ENCODE data around the gene FGF14.
A peak's percentile ranks its signal among the peaks of the same experiment; 100 is the strongest.
"Not testable (repeated sequence)": the region's sequence is repeated elsewhere in the genome, so short reads cannot be mapped to it uniquely, and the experiment has no call there.

FGF14 gene

DNA sequence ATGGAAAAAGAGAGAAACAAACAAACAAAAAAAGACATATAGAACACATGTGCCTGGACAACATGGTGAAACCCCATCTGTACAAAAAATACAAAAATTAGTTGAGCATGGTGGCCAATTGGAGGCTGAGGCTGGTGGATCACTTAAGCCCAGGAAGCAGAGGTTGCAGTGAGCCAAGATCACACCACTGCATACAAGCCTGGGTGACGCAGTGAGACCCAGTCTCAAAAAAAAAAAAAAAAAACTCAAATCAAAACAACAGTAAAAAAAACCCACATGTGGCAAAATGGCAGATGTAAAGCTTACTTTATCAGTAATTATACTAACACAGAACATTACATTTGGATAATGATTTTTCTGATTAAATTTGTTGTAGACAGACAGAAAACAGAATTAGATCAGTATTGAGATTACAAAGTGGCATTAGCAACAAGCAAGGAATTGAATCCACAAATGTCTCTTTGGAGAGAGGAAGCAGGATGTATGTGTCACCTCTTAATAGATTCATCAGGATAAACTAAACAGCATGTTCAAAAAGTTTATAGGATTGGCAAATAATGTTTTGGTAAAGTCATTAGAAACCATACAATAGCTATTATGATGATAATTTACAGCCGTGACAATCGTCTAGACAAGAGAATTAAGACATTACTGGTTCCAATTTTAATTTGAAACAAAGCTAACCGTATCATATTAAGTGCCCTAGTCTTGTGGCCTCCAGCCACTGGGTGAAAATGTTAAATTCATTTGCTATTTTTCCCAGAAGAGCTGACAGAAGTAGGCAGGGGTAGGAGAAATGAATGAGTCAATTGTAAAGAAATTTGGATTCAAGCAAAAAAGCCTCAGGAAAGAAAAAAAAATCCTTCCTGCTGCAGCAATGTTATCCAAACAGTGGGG is 206.0 kb downstream of the FGF14 start:
- DNase-seq (ENCODE audit: low spot score): no peak

DNA sequence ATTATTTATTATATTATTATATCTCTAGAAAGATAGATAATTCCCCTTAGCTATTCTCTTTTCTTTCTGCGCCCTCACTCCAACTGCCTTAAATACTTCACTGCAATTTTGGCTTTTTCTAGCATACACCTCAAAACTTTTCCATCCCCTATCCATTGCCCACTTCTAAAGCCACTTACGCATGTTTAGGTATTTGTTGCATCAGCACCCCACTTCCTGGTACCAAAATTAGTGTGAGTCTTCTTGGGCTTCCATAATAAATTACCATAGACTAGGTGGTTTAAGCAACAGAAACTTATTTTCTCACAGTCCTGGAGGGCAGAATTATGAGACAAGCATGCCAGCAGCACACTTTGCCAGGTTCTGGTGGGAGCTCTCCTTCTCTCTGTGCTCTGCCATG is 209.0 kb downstream of the FGF14 start:
- no peak for DNase-seq (ENCODE audit: low spot score)

DNA sequence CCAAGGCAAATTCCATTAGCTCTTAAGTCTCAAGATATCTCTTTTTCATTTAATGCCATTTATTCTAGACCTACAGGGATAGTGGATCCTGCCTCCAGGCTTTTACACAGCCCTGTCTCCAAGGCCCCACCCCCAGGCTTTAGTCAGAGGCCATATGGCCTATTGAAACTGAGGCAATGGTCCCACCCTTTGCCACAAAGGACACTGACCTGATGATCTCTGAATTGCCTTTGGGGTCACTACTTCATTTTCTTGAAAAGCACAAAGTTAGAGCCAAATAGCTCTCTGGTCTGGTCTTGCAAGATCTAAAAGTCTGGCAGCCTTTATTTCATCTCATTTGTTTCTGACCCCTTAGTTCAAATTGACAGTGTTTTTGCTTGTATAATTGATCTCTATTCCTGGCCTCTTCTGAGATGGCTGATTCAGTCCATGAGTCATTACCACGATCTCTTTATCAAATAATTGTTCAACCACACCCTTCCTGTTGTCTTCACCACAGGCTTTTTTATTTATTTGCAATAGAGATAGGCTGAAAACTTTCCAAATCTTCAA is 209.8 kb downstream of the FGF14 start:
- no peak for DNase-seq (ENCODE audit: low spot score)

DNA sequence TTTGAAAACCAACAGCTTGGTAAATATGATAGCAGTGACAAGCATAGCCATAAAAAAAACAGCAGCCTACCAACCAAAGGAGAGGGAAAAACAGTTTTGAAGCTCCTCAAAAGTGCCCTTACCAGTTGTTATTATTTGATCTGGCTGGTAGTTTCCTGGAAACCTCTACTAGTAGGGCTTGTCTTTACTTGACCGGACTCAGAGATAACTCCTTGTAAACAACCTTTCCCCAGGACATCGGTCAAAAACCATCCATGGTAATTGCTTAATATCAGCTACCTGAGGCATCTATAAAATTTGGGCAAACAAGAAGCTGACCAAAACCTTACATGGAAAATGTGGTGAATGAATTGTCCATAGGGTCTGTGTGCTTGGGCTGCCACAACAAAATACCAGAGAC is 210.9 kb downstream of the FGF14 start:
- no peak for DNase-seq (ENCODE audit: low spot score)

DNA sequence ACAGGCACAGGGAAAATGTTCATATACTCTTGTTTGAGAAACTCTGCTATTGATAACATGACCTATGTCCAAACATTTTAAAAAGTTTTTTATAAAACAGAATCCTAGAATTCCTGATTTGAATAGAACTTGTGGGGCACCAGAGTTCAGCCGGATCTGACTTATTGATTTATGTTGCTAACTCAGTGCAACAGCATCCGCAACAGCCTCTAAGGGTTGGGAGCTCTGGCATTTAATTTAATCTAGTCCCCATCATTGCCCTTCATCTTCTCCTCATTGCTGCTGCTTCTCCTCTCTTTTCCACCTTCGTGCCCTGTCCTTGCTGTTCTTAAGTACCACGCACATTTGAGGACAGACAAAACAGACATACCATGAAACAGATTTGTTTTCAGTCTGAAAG is 214.5 kb downstream of the FGF14 start:
- DNase-seq (ENCODE audit: low spot score): no peak

DNA sequence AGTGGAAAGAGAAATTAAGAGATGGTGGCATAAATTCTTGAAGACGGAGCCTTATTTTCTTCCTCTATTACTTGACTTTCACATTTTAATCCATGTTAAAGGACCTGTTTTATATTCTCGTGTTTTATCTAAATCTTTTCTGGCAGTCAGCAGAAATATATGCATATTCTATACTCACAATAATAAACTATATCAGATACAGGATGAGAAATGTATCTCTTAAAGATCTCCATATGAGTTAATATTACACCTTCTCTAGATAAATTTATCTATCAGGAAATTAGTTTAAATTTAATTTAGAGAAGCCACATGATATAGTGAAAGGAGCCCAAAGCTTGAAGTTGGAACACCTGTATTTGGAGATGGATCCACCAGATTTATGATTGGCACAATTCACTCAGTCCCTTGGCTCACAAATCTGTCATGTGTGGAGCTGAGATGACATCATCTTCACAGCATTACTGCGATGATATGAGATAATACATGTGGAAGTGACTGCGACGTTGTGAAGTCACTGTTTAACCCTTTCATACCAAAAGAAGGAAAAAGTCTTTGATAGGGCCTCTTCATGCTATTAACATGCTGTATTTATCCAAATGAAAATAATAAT is 216.4 kb downstream of the FGF14 start:
- DNase-seq (ENCODE audit: low spot score): peak; percentile 5

DNA sequence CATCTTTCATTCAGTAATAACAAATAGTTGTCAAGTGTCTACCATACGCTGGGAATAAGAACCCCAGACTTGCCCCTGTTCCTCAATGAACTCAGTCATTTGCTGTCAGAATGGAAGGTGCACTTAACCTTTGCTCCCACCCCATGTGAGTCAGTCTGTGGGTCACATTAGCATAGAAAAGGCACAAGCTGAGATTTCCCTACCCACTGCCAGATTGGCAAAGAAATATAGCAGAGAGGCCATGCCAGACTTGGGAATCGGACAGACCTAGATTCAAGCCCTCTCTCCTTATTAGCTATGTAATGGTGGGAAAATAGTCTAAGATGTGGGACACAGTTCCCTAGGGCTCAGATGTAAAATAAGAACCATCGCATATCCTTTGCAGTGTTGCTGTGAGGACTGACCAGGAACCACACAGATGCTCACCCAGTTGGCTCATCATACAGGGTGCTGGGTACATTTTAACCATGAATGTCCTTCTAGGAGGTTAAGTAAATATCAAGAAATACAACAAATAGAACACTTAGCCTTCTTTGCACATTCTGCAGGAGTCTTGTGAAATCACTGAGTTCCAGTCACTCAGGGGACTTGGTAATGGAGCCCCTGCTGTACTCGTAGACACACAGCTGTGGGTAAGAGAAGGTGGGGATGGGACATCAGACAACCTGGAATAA is 218.2 kb downstream of the FGF14 start:
- DNase-seq (ENCODE audit: low spot score): no peak

DNA sequence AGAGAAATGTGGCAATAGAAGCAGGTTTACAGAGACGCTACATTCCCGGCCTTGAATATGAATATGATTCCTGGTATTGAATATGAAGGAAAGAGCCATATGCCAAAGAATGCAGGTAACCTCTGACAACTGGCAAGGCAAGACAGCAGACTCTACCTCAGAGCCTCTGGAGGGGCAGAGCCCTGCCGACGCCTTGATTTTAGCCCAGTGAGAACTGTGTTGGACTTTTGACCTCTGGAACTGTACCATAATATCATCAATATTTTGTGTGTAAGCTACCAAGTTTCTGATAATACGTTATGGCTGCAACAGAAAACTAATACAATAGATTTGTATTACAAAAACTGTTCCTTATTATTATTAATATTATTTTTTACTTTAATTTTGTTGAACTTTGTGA is 219.7 kb downstream of the FGF14 start:
- DNase-seq (ENCODE audit: low spot score): no peak

DNA sequence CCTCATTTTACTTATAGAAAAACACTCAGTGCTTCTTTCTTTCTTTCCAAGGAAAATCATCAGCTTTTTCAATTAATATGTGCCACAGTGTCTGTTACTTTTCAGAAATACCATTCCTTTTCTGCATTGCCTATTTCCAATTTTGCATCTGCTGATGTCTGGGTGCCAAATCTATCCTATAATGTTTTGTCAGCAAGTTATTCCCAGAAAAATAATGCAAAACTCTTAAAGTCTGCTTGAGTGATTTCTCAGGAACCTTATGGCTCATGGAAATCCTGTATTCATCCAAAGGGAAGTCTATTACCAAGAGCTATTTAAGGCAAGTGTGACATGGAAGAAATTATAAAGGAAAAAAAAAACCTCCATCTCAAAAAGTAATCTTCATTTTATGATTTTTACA is 224.4 kb downstream of the FGF14 start:
- DNase-seq (ENCODE audit: low spot score): no peak

DNA sequence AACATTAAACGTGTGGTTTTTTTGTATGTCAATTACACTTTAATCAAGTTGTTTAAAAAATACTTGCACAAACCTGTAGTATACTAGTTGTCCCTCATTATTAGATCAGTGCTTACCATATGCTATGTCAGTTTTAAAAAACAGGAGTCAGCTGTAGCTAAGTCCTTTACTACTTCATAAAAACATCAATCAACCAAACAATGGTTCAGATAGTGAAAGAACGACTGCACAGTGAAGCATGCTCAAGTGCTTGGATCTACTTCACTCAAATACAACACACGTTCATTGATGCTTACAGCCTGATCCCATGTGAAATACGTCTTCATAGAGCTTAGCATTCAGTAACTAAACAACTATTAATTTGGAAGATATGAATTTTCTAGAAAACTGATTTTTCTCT is 225.0 kb downstream of the FGF14 start:
- DNase-seq (ENCODE audit: low spot score): no peak

DNA sequence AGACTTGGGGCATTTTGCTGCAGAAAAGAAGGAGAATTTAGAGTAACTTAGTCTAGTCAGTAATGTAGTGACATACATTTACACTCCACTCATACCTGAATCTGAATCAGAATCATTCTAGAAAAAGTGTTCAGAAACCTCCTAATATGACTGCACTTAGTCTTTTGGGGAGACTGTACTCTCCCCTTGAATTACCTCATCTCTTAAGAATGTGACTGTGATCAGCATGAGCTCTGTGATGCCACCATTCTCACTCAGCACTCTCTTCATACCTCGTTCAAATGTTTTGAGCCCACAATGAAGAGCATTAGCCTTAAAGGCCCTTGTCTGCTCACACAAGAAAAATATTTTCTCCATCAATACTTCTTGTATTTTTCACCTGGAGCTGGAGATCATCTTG is 229.4 kb downstream of the FGF14 start:
- DNase-seq (ENCODE audit: low spot score): no peak

DNA sequence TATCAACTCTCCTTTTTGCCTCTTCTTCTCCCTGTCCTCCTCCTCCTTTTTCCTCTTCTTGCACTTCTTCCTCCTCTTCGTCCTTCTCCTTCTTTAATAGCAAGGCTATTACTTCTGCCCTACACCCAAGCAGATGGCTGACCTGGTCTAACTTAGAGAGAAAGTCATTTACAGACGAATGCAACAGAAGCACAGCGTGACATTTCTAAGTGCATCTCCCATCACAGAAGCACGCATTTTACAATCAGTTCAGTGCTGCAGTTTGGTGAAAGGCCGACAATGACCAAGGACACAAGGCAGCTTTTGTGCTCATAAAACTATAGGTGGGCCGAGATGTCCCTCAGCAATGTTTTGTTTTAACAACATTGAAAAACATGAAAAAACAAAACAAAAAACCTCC is 231.5 kb downstream of the FGF14 start:
- no peak for DNase-seq (ENCODE audit: low spot score)

DNA sequence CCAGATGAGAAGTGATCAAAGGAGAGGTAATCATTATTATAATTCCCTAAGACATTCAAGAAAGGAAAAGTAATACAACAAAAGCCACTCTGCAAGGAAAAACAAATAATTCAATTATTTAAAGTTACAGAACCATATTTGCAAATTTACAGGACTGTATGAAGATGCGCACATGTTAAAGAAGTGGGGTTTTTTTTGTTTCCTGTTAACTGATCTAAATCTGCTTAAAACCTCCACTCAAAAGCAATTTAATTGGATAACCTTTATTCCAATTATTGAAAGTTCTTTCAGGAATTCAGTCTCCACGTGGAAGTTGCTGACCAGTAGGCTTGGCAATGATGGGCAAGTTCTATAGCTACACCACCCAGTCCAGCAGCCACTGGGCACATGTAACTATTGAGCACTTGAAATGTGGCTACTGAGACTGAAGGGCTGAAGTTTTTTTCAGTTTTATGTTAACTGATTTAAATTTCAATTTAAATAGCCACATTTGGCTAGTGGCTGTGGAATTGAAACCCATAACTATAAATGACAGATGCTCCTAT is 232.3 kb downstream of the FGF14 start:
- DNase-seq (ENCODE audit: low spot score): no peak

DNA sequence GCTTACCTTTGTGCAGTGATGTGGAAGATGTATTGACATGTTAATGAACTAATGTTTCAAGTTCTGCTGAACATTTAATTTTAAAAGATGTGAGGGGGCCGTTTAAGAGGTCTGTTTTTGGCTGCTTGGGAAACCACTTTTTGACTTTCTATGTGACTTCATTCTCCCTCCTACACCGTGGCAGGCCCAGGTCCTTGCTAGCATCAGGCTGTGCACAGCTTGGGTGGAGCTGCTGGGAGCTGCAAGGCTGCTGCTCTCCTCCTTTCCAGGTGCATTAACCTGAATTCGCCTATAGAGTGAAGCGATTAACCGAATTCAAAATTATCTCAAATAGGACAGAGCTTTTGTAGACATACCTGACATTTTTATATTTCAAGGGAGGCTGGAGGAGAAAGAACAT is 249.1 kb downstream of the FGF14 start:
- no peak for DNase-seq (ENCODE audit: low spot score)

DNA sequence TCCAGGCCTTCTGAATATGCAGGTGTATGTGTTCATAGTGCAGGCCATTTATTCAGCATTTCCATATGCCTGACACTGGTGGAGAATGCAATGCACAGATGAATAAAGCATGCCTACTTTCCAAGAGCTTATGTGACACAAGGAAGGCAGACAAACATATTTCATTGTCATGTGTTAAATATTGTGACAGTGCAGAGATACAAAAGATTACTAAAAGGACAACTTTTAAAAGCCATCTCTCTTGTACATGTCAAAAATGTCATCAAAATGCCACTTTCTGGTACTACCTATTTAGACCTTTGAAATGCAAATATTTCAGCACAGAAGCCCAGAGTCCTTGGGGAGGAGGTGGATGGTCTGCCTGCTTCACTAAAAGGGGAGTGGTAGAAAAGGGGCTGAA is 254.5 kb downstream of the FGF14 start:
- no peak for DNase-seq (ENCODE audit: low spot score)

DNA sequence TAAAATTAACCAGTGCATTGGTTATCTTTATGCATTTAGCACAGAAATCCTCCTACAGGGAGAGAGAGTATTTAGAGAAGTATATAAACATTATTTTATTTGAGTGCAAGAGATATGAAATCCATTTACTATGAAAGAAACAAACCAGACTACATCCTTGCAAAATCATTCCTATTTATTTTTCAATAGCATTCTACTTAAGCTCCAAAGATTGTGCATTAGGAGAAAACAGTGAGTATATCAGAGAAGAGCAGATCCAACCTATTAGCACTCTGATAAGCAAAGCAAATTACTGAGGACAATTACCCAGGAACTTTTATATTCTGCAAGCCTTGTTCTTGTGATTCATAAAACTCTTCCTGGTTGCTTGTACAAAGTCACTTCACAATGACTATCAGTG is 256.1 kb downstream of the FGF14 start:
- DNase-seq (ENCODE audit: low spot score): no peak

DNA sequence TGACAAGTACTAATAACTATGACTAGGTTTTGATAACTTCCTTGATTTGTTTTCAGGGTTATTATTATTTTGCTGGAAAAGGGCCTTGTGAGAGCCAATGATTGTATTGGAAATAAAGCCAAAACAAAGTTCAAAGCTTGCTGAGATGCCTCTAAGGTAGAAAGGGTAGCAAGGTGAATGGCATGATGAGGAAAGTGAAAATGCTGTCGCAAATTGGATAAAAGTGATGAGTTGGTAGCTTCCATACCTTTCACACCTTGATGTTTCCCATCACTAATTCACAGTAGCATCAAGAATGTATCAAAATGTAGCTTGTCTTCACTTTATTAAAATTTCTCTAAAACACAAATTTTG is 259.4 kb downstream of the FGF14 start:
- DNase-seq (ENCODE audit: low spot score): no peak

DNA sequence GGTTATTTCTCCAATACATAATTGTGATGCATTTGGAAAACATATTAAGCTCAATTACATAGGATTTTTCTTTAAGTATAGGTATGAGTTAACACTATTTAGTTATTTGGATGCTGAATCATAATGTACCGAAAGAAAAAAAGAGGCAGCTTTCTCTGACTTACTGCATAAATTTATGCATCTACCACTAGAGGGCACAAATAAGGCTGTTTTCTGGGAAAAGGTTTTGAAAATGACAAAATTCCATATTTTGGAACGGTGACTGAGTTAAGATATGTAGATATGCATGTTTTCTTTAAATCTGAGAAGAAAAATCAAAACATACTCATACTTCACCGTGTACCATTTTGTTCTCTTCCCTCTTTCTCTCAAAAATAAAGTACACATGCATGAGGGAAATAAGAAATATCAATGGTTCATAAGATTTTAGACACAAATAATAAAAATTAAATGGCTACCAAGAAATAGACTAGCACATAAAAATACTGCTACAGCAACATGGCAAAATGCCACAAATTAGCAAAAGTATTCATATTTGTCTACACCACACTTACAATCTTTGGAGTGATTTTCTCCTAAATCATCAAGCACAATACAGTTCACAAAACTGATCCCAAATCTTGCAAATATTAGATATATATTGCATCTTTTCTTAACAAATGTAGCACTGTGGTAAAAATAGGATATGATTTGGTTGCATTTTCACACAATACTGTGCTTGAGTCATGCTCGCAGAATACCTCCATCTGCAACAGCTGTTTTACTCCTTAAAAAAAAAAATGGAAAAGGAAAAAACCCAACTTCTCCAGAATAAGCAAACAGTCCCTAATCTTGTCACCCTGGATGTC is 260.0 kb downstream of the FGF14 start:
- peak; percentile 56 for DNase-seq (ENCODE audit: low spot score)

DNA sequence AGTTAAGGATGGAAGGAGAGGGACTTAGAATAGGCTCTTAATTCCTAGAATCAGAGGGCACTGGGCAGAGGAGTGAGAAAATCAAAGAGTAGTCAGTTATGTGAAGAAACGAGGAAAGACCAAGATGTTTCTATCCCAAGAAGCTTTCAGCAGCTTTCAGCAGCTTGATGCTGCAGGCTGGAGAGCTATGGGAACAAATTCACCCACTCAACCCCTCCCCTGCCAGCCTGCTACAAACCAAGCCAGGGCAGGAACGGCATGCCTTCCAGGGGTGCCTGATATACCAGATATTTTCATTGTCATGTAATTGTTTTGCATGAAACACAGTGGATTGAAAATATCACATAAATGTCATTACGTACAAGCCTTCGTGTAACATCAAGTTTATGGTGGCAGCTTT is 262.2 kb downstream of the FGF14 start:
- no peak for DNase-seq (ENCODE audit: low spot score)

DNA sequence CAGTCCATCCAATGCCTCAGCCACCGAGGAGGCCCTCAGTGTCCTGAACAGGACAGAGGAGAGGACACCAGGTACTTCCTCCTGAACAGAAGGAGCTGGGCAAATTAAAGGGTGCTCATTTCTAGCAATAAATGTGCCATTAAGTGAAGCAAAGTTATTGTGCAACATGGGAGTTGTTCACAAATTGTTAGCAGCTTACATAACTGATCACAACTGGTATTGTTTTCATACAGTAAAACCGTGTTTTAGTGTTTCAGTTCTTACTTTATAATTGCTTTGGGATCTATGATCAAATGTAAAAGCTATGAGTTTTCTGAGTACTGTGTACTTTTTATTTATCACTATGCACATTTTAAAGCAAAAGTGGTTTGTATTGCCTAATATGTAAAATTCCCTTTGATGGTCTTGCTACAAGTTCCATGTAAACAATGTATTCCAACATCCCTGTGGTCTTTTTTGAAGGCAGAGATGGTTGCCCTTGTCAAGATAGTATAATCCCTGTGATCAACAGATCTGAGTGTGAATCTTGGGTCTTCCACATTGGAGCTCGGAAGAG is 263.1 kb downstream of the FGF14 start:
- no peak for DNase-seq (ENCODE audit: low spot score)

DNA sequence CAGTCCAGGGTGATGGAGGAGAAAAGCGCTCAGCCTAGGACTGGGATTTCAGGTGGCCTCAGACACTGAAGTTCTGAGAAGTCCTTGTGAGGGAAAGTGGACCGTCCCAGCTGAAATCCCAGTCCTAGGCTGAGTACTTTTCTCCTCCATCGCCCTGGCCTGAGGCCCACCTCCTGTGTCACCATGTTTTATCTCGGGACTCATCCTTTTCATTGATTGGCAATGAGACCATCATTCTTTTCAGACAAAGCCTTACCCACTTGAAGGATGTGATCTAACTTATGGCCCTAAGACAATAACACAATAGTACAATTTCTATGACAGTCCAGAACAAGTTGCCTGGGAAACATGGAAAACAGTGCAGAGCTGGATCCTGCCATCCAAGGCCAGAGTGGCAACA is 263.9 kb downstream of the FGF14 start:
- not testable (repeated sequence) for DNase-seq (ENCODE audit: low spot score)

All from RKO (cell line).